Epithelial cell of proximal tubule (primary cell): ENCODE measurements around the gene TCP11L2. TPM values are rescaled to one million over a fixed set of nuclear protein-coding genes. Genes with fewer than 3 reads are reported as not detected.

ENCODE experiments used
- DNase-seq: peaks from one replicate; pipeline ENCODE4 v3.0.0-alpha.2; 2011; ENCODE audit warnings: low read depth
- H3K4me3 ChIP-seq: 2 replicates; pipeline ENCODE4 v1.5.1; 2011; ENCODE audit warnings: low read depth, mild to moderate bottlenecking, low read length
- CTCF ChIP-seq: conservative IDR thresholded peaks from 2 replicates; pipeline ENCODE4 v1.5.1; 2012; ENCODE audit warnings: low read depth, mild to moderate bottlenecking, low read length
- total RNA-seq: library from RNA; depleted of rRNA; stranded (reverse); fragments of >200 nt; gene quantifications from 2 replicates; pipeline ENCODE4 v1.2.3, GENCODE V29; 2015

The TCP11L2 gene
- total RNA-seq, 1 donor from 2014 or later = 2.9 TPM

- no peak for DNase-seq
- no peak for TF ChIP-seq CTCF
- H3K4me3 ChIP-seq = no peak overlapping the region
Measured at GRCh38 chr12:106389151-106389550, 86.6 kb downstream of the TCP11L2 start.

DNA sequence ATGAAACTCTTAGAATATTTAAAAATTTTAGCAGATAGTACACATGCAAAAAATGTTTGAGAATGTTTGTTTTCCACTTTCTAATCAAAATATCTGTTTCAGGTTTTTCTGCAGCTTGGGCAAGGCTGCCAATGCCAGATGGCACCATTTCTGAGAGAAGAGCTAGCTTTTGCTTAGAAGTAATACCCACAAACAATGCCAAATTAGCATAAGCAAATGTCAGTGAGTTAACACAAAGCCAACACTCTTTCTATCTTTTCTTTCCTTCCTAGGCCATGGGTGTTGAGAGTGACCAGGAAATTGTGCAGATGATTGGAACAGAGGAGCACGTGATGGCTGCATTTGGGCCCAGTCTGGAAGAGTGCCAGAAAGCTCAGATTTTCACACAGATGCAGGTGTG lies 90.2 kb downstream of the TCP11L2 start:
- DNase-seq = no peak
- no peak overlapping the region for H3K4me3 ChIP-seq
- no peak for TF ChIP-seq CTCF

Other genes with a start within 250 kb of the TCP11L2 start
- gene NUAK1, start 163.8 kb upstream of the TCP11L2 start, total RNA-seq = 15.6 and 34.5 TPM in 2 replicates
- 99.7 and 106 TPM in 2 replicates for gene CKAP4, start 54.7 kb upstream of the TCP11L2 start, total RNA-seq
- 8.6 and 9.5 TPM in 2 replicates for gene POLR3B, start 55.0 kb downstream of the TCP11L2 start, total RNA-seq